GM12873 (cell line): ENCODE results near the gene ATAD3B.

ENCODE experiments used
- CTCF ChIP-seq: IDR thresholded peaks from 2 replicates; pipeline ENCODE4 v1.5.1; 2012; ENCODE audit warnings: low read depth, mild to moderate bottlenecking, moderate library complexity, low read length, control low read depth; ENCODE audit not compliant: insufficient read depth; ENCODE audit errors: missing control alignments

The ATAD3B gene

GRCh38 chr1:1430114-1430982 lies 41.2 kb upstream of the ATAD3B start:
- no peak for TF ChIP-seq CTCF

GRCh38 chr1:1430992-1431844 lies 40.3 kb upstream of the ATAD3B start:
- TF ChIP-seq CTCF: no peak

- TF ChIP-seq CTCF: no peak
Measured at GRCh38 chr1:1431845-1432273, 39.7 kb upstream of the ATAD3B start.

GRCh38 chr1:1432274-1432950 lies 39.2 kb upstream of the ATAD3B start:
- TF ChIP-seq CTCF: no peak

GRCh38 chr1:1432951-1433803 lies 38.4 kb upstream of the ATAD3B start:
- TF ChIP-seq CTCF: no peak

- no peak for TF ChIP-seq CTCF
Measured at GRCh38 chr1:1433804-1434130, 37.8 kb upstream of the ATAD3B start.
